Glutamatergic neuron (in vitro differentiated cells): ENCODE results near the gene LRRFIP2. TPM values are rescaled to one million over a fixed set of nuclear protein-coding genes. Genes with fewer than 3 reads are reported as not detected.

Experiments
- DNase-seq: peaks from one replicate; pipeline ENCODE4 v3.0.0; 2022
- H3K27ac Mint-ChIP-seq: one replicate; pipeline ENCODE4 v1.8.0; 2020; ENCODE audit warnings: mild to moderate bottlenecking, mixed read lengths, inconsistent platforms; ENCODE audit not compliant: unreplicated experiment
- H3K27me3 Mint-ChIP-seq: one replicate; pipeline ENCODE4 v1.8.0; 2020; ENCODE audit warnings: mild to moderate bottlenecking, moderate library complexity, mixed read lengths, inconsistent platforms; ENCODE audit not compliant: unreplicated experiment
- H3K36me3 Mint-ChIP-seq: one replicate; pipeline ENCODE4 v1.8.0; 2020; ENCODE audit warnings: mild to moderate bottlenecking, mixed read lengths, inconsistent platforms; ENCODE audit not compliant: unreplicated experiment
- H3K4me1 Mint-ChIP-seq: one replicate; pipeline ENCODE4 v1.8.0; 2020; ENCODE audit warnings: mild to moderate bottlenecking, low read depth, mixed read lengths, inconsistent platforms; ENCODE audit not compliant: unreplicated experiment
- H3K4me3 Mint-ChIP-seq: one replicate; pipeline ENCODE4 v1.8.0; 2020; ENCODE audit warnings: mild to moderate bottlenecking, mixed read lengths, inconsistent platforms; ENCODE audit not compliant: unreplicated experiment
- H3K9me3 Mint-ChIP-seq: one replicate; pipeline ENCODE4 v1.8.0; 2020; ENCODE audit warnings: mild to moderate bottlenecking, moderate library complexity, mixed read lengths, inconsistent platforms; ENCODE audit not compliant: unreplicated experiment
- CTCF ChIP-seq: fragments of 200-600 bp; sonication (generic); IDR thresholded peaks from one replicate; pipeline ENCODE4 v1.5.0; 2021; ENCODE audit not compliant: partially characterized antibody, unreplicated experiment
- total RNA-seq: library from RNA; stranded (reverse); fragmentation: NEBNext Ultra II Directional; extraction: Animal tissue kit (Norgen Biotek cat#: 25700); gene quantifications from one replicate; pipeline ENCODE4 v1.2.1, GENCODE V29; 2021; ENCODE audit not compliant: unreplicated experiment

The LRRFIP2 gene
- total RNA-seq, 1 donor from 2014 or later, result 45.3 TPM

- no peaks in the 10 kb centered on the region for H3K4me1 Mint-ChIP-seq
- no peak for TF ChIP-seq CTCF
- H3K36me3 Mint-ChIP-seq, result peaks cover 4% of the 10 kb centered on the region
- no peak overlapping the region for H3K27ac Mint-ChIP-seq
- no peaks in the 10 kb centered on the region for H3K27me3 Mint-ChIP-seq
- H3K4me3 Mint-ChIP-seq, result no peak overlapping the region
- no peak for DNase-seq
- H3K9me3 Mint-ChIP-seq, result no peaks in the 10 kb centered on the region
Observed at GRCh38 chr3:37145611-37146010, 28.8 kb downstream of the LRRFIP2 start.

DNA sequence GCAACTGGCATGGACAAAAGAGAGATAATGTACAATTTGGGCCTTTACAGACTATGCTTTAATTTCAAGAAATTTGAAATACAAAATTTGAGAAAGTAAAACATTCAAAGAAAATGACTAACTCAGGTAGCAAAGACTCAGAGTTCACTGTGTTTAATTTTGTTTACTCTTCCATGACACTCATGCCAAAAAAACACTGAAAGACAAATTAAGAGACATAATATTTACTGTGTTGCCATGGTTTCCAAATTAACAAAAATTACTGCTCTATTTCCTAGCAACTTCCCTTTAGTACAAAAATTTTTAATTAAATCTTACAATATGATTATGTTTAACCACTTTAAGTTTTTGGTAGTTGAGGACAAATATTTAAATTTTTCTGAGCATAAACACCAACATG, 29.6 kb downstream of the LRRFIP2 start:
- no peak for TF ChIP-seq CTCF
- peaks cover 4% of the 10 kb centered on the region for H3K36me3 Mint-ChIP-seq
- H3K9me3 Mint-ChIP-seq, result no peaks in the 10 kb centered on the region
- H3K4me3 Mint-ChIP-seq, result no peak overlapping the region
- no peaks in the 10 kb centered on the region for H3K27me3 Mint-ChIP-seq
- H3K4me1 Mint-ChIP-seq, result no peaks in the 10 kb centered on the region
- H3K27ac Mint-ChIP-seq, result no peak overlapping the region
- no peak for DNase-seq

GRCh38 chr3:37143821-37144220, 30.6 kb downstream of the LRRFIP2 start:
- Mint-ChIP-seq H3K4me1 (no peaks in the 10 kb centered on the region), H3K9me3 (no peaks in the 10 kb centered on the region), H3K27me3 (no peaks in the 10 kb centered on the region), H3K4me3 (no peak overlapping the region), H3K36me3 (peaks cover 4% of the 10 kb centered on the region), H3K27ac (no peak overlapping the region)
- no peak for DNase-seq
- no peak for TF ChIP-seq CTCF

- H3K4me1 Mint-ChIP-seq, result no peaks in the 10 kb centered on the region
- peaks cover 2% of the 10 kb centered on the region for H3K9me3 Mint-ChIP-seq
- no peak overlapping the region for H3K27ac Mint-ChIP-seq
- H3K36me3 Mint-ChIP-seq, result peaks cover 4% of the 10 kb centered on the region
- no peak for TF ChIP-seq CTCF
- no peak overlapping the region for H3K4me3 Mint-ChIP-seq
- no peak for DNase-seq
- H3K27me3 Mint-ChIP-seq, result peaks cover 1% of the 10 kb centered on the region
Observed at GRCh38 chr3:37141676-37142075, 32.7 kb downstream of the LRRFIP2 start.

DNA sequence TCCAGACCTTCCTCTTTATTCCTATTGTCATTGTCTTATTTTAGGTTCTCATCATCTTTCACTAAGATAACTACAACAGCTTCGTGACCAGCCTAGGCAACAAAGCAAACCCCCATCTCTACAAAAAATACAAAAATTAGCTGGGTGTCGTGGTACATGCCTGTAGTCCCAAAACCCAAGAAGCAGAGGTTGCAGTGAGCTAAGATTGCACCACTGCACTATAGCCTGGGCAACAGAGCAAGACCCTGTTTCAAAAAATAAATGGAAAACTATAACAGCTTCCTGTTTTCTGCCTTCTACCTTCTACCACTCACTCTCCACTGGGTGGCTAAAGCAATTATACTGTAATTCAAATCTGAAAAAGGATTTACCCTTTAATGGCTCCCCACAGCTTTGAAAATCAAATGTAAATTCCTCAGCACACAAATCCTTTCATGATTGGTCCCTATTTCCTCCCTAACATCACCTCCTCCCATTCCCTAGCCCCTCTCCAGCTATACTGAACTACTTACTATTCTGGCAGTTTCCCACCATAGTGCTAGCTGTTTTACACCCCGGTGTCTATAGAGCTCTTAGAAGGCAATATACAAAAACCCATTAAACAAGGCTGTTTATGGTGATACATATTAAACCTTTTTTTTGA, 33.4 kb downstream of the LRRFIP2 start:
- no peak overlapping the region for H3K4me3 Mint-ChIP-seq
- DNase-seq, result no peak
- H3K4me1 Mint-ChIP-seq, result no peaks in the 10 kb centered on the region
- no peak for TF ChIP-seq CTCF
- no peak overlapping the region for H3K27ac Mint-ChIP-seq
- H3K36me3 Mint-ChIP-seq, result peaks cover 4% of the 10 kb centered on the region
- peaks cover 2% of the 10 kb centered on the region for H3K9me3 Mint-ChIP-seq
- H3K27me3 Mint-ChIP-seq, result peaks cover 1% of the 10 kb centered on the region
